ENCODE results near the gene OPCML. TPM values are rescaled to one million over a fixed set of nuclear protein-coding genes. Genes with fewer than 3 reads are reported as not detected.

Gene OPCML
- total RNA-seq, 4 donors from 2014 or later, result 0.06 to 0.83 (median 0.24) TPM

DNA sequence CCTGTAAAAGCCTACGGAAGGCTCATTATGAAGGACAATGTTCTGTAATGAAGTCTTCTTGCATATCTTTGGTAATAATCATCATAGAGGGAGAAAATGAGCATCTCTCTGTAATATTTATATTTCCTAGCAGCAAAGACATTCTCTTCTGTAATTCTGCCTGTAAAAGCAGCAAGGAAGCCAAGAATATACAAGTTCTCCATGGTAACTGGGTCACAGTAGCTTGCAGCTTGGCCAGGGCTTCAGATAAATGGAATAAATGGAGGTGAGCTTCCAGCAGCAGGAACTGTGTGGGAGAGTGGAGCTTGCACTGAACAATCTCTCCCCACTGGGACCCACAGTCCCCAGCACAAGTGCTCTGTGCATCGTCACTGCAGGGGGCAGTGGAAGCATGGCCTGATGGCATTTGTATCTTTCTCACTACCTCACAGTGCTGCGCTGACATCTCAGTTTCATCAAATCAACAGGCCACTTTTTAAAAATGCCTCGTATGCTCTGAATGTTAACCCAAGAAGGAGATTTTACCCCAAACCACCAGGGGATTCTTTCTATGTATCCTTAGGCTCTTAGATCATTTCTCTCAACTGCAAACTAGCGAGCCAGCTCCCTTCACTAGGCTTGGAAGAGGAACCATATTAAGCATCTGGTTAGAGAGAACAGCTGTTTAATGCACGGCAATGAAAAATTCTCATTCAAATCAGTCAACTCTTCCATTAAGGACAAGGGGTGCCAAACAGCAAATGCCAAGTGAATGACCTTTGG, 1059.7 kb downstream of the OPCML start:
- Histone ChIP-seq H3K36me3 (no peaks in the 10 kb centered on the region), H3K4me1 (peaks cover 0 to 27% (median 17%) of the 10 kb centered on the region in 4 donors), H3K4me3 (no peak overlapping the region), H3K9me3 (no peaks in the 10 kb centered on the region), H3K27ac (replicated peaks in 1 of 4) (no peak overlapping the region), H3K27me3 (no peaks in the 10 kb centered on the region)
- WGBS, result 25% methylated on average over 6 of the region's 6 CpGs
- DNase-seq (ENCODE audit: extremely low spot score), result no peak
- no peak for TF ChIP-seq POLR2AphosphoS5 (IDR thresholded peaks at IDR 0.05)
- TF ChIP-seq, protein P1, sequence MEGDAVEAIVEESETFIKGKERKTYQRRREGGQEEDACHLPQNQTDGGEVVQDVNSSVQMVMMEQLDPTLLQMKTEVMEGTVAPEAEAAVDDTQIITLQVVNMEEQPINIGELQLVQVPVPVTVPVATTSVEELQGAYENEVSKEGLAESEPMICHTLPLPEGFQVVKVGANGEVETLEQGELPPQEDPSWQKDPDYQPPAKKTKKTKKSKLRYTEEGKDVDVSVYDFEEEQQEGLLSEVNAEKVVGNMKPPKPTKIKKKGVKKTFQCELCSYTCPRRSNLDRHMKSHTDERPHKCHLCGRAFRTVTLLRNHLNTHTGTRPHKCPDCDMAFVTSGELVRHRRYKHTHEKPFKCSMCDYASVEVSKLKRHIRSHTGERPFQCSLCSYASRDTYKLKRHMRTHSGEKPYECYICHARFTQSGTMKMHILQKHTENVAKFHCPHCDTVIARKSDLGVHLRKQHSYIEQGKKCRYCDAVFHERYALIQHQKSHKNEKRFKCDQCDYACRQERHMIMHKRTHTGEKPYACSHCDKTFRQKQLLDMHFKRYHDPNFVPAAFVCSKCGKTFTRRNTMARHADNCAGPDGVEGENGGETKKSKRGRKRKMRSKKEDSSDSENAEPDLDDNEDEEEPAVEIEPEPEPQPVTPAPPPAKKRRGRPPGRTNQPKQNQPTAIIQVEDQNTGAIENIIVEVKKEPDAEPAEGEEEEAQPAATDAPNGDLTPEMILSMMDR (IDR thresholded peaks at IDR 0.05), result no peak
- no peak for TF ChIP-seq POLR2A (IDR thresholded peaks at IDR 0.05; ENCODE audit: low read depth)
- no peak for TF ChIP-seq EP300 (IDR thresholded peaks at IDR 0.05)
- intact Hi-C loops (cut with DNase I), result no loop called here

DNA sequence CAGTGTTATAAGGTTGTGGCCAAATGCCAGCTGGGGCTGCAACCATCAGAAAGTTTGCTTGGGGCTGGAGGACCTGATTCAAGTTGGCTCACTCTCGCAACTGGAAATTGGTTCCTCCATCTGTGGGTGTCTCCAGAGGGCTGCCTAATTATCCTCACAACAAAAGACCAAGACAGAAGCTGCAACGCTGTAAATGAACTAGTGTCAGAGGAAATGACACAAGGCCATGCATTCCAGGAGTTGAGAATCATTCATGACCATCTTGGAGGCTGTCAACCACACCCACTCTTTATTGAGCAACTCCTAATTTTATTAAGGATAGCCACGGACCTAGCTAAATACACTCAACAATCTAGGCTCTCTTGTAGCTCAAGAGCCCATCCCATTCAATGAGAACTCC, 1060.8 kb downstream of the OPCML start:
- TF ChIP-seq, protein P1 (IDR thresholded peaks at IDR 0.05), result no peak
- TF ChIP-seq POLR2A (IDR thresholded peaks at IDR 0.05; ENCODE audit: low read depth) (no peak), POLR2AphosphoS5 (IDR thresholded peaks at IDR 0.05) (no peak), EP300 (IDR thresholded peaks at IDR 0.05) (no peak)
- WGBS, result 72% methylated on average over 3 of the region's 3 CpGs
- intact Hi-C loops (cut with DNase I), result no loop called here
- Histone ChIP-seq H3K36me3 (no peaks in the 10 kb centered on the region), H3K9me3 (no peaks in the 10 kb centered on the region), H3K4me3 (no peak overlapping the region), H3K27ac (replicated peaks in 1 of 4) (no peak overlapping the region), H3K4me1 (peaks cover 0 to 27% (median 17%) of the 10 kb centered on the region in 4 donors), H3K27me3 (no peaks in the 10 kb centered on the region)
- peak; percentile 70 for DNase-seq (ENCODE audit: extremely low spot score)

GRCh38 chr11:132466983-132467382, 1065.3 kb downstream of the OPCML start:
- Histone ChIP-seq H3K27me3 (no peaks in the 10 kb centered on the region), H3K27ac (replicated peaks in 1 of 4) (no peak overlapping the region), H3K4me3 (no peak overlapping the region), H3K4me1 (peaks cover 0 to 16% (median 4%) of the 10 kb centered on the region in 4 donors), H3K9me3 (no peaks in the 10 kb centered on the region), H3K36me3 (no peaks in the 10 kb centered on the region)
- DNase-seq (ENCODE audit: extremely low spot score), result no peak
- intact Hi-C loops (cut with DNase I), result no loop called here
- no peak for TF ChIP-seq EP300 (IDR thresholded peaks at IDR 0.05)
- no peak for TF ChIP-seq POLR2A (IDR thresholded peaks at IDR 0.05; ENCODE audit: low read depth)
- TF ChIP-seq, protein P1 (IDR thresholded peaks at IDR 0.05), result no peak
- TF ChIP-seq POLR2AphosphoS5 (IDR thresholded peaks at IDR 0.05), result no peak
- WGBS, result 63% methylated on average over 7 of the region's 7 CpGs

DNA sequence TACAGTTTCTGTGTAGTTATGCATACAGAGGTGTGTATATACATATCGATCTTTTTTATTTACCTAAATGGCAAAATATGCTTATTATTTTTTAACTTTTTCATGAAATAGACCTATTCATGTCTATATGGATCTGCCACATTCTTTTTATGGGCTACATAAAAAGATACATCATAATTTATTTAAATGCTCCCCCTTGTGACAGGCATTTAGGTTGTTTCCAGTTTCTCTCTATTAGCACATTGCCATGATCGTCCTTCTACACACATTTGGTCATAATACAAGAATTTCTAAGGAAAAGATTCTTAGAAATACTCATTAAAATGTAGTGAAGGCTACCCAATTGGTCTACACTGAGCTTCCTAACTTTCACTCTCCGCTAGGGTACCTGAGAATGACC, 1067.4 kb downstream of the OPCML start:
- intact Hi-C loops (cut with DNase I), result no loop called here
- H3K27ac ChIP-seq (replicated peaks in 1 of 4), result no peak overlapping the region
- peaks cover 0 to 8% (median 0%) of the 10 kb centered on the region in 4 donors for H3K4me1 ChIP-seq
- no peaks in the 10 kb centered on the region for H3K9me3 ChIP-seq
- TF ChIP-seq POLR2A (IDR thresholded peaks at IDR 0.05; ENCODE audit: low read depth) (no peak), POLR2AphosphoS5 (IDR thresholded peaks at IDR 0.05) (no peak), EP300 (IDR thresholded peaks at IDR 0.05) (no peak)
- TF ChIP-seq, protein P1 (IDR thresholded peaks at IDR 0.05), result no peak
- no peaks in the 10 kb centered on the region for H3K27me3 ChIP-seq
- no peaks in the 10 kb centered on the region for H3K36me3 ChIP-seq
- no peak overlapping the region for H3K4me3 ChIP-seq
- WGBS, result 86% methylated on average over 3 of the region's 3 CpGs
- no peak for DNase-seq (ENCODE audit: extremely low spot score)

All from esophagus muscularis mucosa (tissue), 4 donors.